Stimulated activated CD8-positive, alpha-beta memory T cell treated with anti-CD3 and anti-CD28 coated beads, Interleukin-2, amount 100 ng/mL, for 1 hour (primary cell): ENCODE data around the gene GRK2.

Source experiments
- DNase-seq, 2 donors: peaks; one replicate each; pipeline ENCODE4 v3.0.0-alpha.2; 2020; ENCODE audit warnings: low read depth in 2 of 2

GRK2 gene

GRCh38 chr11:67299471-67300191 lies 33.4 kb downstream of the GRK2 start:
- no peak for DNase-seq

- DNase-seq, result no peak
Measured at GRCh38 chr11:67300256-67300755, 34.0 kb downstream of the GRK2 start.

- no peak for DNase-seq
Measured at GRCh38 chr11:67300756-67301312, 34.6 kb downstream of the GRK2 start.

GRCh38 chr11:67301313-67301921 lies 35.1 kb downstream of the GRK2 start:
- no peak for DNase-seq

- no peak for DNase-seq
Measured at GRCh38 chr11:67301951-67302516, 35.8 kb downstream of the GRK2 start.

GRCh38 chr11:67302571-67303131 lies 36.4 kb downstream of the GRK2 start:
- DNase-seq, result no peak

GRCh38 chr11:67303132-67303834 lies 37.0 kb downstream of the GRK2 start, which contains the start of gene SSH3:
SSH3 (plus strand) TSS chr11:67303530; CDS start chr11:67303626, 96 bp downstream.
- DNase-seq, result no peak

- DNase-seq, result no peak
Measured at GRCh38 chr11:67303835-67304411, 37.6 kb downstream of the GRK2 start.

GRCh38 chr11:67304511-67305113 lies 38.3 kb downstream of the GRK2 start:
- no peak for DNase-seq

GRCh38 chr11:67306769-67307544 lies 40.7 kb downstream of the GRK2 start:
- no peak for DNase-seq

GRCh38 chr11:67307545-67308001 lies 41.3 kb downstream of the GRK2 start:
- no peak for DNase-seq

GRCh38 chr11:67308031-67308866 lies 42.0 kb downstream of the GRK2 start:
- DNase-seq, result no peak

- no peak for DNase-seq
Measured at GRCh38 chr11:67309166-67309565, 42.9 kb downstream of the GRK2 start.

- DNase-seq, result no peak
Measured at GRCh38 chr11:67309661-67310061, 43.4 kb downstream of the GRK2 start.

- DNase-seq, result no peak
Measured at GRCh38 chr11:67310246-67311050, 44.2 kb downstream of the GRK2 start.

- no peak for DNase-seq
Measured at GRCh38 chr11:67311051-67311555, 44.8 kb downstream of the GRK2 start.

GRCh38 chr11:67311556-67312082 lies 45.3 kb downstream of the GRK2 start:
- DNase-seq, result no peak
